Measurements from ENCODE around the gene TNIP3.

DNA sequence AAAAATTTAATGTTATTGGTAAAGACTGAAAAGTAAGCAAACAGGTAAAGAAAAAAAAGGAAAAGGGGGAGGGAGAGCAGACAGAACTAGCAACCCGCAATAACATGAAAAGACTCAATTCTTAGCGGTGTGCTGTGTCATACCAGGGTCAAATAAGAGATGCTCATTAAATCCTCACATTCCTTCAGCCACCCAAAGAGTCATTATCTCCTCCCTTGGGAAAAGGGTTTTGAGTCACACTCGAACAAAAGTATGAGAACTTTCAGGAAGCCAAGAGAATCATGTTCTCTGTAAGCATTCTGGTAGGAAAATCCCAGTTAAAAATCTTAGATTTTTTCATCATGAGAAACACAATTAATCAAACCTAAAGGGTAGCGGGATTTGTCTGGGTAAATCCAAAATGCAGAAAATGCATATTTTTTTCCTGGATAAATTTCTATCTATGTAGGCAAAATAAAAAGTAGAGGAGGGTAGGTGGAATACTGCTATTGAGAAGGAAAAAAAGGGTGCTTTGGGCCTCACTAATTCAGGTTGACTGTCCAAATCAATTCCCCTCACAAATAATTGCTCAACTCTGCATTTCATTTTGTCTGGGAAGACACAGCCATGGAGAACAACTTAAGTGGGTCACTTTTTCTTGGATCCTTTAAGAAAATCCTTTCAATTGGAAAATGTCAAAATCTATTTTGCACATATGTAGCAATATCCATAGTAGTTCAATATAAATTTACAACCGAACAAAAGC lies 23.2 kb downstream of the TNIP3 start:
- TF ChIP-seq, protein P1, sequence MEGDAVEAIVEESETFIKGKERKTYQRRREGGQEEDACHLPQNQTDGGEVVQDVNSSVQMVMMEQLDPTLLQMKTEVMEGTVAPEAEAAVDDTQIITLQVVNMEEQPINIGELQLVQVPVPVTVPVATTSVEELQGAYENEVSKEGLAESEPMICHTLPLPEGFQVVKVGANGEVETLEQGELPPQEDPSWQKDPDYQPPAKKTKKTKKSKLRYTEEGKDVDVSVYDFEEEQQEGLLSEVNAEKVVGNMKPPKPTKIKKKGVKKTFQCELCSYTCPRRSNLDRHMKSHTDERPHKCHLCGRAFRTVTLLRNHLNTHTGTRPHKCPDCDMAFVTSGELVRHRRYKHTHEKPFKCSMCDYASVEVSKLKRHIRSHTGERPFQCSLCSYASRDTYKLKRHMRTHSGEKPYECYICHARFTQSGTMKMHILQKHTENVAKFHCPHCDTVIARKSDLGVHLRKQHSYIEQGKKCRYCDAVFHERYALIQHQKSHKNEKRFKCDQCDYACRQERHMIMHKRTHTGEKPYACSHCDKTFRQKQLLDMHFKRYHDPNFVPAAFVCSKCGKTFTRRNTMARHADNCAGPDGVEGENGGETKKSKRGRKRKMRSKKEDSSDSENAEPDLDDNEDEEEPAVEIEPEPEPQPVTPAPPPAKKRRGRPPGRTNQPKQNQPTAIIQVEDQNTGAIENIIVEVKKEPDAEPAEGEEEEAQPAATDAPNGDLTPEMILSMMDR (IDR thresholded peaks at IDR 0.05) = no peak
- TF ChIP-seq EZH2 (IDR thresholded peaks at IDR 0.05; ENCODE audit: borderline replicate concordance, insufficient read depth, low read depth, low read length, poor library complexity, severe bottlenecking) = no peak
